SW480 (cell line): ENCODE results near the gene RNF13.
A peak's percentile ranks its signal among the peaks of the same experiment; 100 is the strongest.
"Not testable (repeated sequence)": the region's sequence is repeated elsewhere in the genome, so short reads cannot be mapped to it uniquely, and the experiment has no call there.

Experiments
- DNase-seq: peaks from one replicate; pipeline ENCODE4 v3.0.0-alpha.2; 2016; ENCODE audit warnings: low spot score

Gene RNF13

DNA sequence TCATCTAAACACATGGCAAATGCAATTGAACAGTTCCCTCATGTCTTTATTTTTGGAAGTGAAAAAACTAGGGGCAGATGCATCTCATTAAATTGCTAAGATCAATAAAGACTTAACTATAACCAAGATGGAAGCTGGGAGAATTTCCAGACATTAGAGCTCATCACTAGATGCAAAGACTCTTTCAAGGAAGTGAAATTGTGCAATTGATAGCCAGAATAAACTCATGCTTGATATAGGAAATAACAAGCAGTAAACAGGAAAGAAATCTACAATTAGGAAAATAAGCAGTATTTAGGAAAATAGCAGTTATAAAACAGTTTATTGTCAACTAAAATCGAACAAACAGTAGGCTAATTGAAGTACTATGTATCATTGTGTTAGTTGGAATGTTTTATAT is 11.8 kb upstream of the RNF13 start:
- no peak for DNase-seq

- DNase-seq = no peak
These were observed 11.4 kb upstream of the RNF13 start for GRCh38 chr3:149801639-149802038.

GRCh38 chr3:149806171-149806778 is 6.7 kb upstream of the RNF13 start:
- no peak for DNase-seq

DNA sequence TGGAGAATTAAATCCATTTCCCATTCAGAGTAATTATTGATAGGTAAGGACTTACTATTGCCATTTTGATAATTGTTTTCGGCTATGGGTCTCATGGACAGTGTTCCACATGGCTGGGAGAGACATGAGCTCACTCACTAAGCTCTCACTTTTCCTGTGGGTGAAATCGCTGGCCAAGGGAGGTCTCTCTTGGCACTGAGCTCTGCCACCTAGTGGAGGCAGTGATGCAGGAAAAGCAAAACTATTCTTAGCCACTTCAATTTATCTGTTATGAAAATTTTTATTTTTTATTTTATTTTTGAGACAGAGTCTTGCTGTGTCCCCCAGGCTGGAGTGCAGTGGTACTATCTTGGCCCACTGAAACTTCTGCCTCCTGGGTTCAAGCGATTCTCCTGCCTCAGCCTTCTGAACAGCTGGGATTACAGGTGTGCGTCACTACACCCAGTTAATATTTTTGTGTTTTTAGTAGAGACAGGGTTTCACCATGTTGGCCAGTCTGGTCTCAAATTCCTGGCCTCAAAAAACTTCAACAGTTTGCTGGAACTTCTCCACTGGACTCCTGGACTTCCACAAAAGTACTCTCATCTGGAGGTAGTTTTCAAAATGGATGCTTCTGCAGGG is 4.7 kb upstream of the RNF13 start:
- peak; percentile 73 for DNase-seq

DNA sequence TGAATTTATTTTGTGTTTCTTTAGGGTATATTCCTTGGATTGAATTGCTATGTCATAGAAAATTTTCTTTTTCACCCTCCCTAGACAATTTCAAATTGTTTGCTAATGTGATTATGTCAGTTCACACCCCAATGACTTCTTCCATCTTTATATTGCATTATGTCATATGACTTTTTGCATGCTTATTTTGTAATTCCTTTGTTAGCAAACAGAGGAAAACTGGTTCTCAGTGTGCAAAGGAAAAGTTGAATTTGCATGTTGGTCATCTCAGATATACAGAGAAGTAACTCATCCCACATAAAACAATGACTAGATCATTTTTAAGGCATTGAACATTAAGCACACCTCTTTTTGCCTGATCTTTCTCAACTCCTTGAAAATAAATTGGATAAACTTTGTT is 3.3 kb upstream of the RNF13 start:
- no peak for DNase-seq

DNA sequence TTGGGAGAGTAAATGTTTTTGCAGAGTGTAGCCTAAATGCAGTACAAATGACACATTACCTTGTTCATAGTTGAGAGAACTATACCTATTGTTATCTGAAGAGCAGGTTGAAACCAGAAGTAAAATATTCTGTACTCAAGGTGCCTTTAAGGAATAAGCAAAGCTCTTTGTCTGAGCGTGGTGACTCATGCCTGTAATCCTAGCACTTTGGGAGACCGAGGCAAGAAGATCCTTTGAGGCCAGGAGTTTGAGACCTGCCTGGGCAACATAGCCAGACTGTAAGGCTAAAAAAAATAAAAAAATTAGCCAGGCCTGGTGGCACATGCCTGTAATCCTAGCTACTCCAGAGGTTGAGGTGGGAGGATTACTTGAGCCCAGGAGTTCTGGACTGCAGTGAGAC is 2.2 kb upstream of the RNF13 start:
- DNase-seq = no peak

GRCh38 chr3:149812165-149812605 is 830 bp upstream of the RNF13 start:
- DNase-seq = no peak

GRCh38 chr3:149813367-149814281 is 609 bp downstream of the RNF13 start:
- DNase-seq = peak; percentile 61

DNA sequence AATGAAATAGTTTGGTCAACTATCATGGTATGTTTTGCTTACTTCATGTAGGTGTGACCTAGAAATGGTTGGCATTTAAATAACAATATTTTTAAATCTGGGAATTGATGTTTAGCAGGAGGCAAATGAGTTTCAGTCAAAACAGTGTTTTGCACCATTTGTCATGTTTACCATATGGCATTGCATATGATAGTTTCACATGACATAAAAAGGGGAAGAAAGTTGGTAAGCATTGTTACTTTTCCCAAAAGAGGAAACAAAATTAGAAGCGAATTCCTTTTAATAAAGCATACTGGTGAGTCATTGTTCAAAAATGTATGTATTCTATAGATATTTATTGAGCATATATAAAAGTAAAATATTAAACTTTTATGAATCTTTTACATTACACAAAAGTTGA is 2.3 kb downstream of the RNF13 start:
- DNase-seq = no peak

DNA sequence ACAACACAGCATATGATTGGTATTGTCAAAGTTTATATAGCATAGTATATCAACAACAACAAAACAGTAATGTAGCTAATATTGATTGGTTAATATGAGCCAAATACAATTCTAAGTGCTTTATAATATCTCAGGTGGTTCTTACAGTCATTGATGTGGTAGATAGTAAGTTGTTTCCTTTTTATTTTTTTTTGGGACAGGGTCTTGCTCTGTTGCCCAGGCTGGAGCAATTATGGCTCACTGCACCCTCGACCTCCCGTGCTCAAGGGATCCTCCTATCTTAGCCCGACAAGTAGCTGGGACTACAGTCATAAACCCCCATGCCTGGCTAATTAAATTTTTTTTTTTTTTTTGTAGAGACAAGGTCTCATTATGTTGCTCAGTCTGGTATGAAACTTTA is 2.7 kb downstream of the RNF13 start:
- no peak for DNase-seq

DNA sequence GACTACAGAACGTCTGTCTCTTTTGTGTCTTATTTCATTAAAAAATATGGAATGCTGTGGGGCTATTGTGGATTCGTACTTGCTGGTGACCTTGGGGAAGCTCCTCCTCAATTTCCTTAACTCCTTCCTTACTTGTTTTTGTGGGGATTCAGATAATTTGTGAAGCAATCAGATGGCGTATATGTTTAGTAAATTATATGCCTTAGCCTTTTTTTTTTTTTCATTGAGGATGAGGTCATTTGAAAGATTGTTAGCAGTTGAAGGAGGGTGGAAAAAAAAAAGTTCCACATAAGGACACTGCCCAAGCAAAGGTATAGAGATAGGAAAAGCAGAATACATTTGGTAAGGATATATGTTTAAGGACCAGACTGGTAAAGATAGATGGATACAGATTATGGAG is 3.3 kb downstream of the RNF13 start:
- DNase-seq = no peak

DNA sequence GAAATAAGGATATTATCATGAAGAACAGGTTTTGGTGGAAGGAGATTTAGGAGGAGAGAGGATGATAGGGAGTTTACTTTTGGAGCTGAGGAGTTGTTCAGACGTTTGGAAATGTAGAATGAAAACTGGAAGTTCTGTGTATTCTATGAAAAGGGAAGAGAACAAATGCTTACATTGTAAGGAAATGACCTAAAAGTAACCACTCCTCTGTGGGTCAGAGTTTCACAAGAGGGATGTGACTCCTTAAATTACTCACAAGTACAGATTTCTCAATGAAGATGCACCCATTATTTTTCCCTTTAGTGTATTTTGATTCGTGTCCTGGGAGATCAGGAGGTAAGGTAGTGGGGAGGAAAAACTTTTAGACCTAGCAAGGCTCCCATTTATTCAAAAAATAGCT is 4.0 kb downstream of the RNF13 start:
- DNase-seq = no peak

DNA sequence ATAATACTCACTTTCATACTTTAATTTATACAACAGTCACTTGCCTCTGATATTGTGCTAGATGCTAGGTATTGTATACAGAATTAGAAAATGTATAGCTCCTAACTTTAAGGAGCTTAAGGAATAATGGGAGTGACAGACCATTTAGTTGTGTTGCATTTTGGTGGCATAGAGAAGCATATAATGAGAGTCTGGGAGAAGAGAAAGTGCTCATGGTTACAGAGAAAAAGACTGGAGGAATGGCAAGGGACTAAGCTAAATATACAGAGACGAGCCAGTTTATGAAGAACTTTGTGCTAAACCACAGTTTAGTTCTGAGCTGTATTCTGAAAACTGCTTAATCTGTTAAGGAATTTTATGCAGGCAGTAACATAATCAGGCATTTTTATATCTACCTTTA is 6.4 kb downstream of the RNF13 start:
- DNase-seq = no peak

GRCh38 chr3:149820183-149820582 is 7.2 kb downstream of the RNF13 start:
- no peak for DNase-seq

DNA sequence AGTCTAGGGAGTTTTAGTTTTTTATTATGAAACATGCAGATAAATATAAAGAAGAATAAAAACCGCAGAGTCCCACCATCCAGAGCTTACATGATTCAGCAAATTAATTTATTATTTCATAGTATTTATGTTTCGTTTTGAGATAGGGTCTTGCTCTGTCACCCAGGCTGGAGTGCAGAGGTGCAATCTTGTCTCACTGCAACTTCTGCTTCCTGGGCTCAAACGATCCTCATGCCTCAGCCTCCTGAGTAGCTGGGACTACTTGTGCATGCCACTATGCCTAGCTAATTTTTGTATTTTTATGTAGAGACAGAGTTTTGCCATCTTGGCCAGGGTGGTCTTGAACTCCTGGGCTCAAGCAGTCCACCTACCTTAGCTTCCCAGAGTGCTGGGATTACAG is 13.6 kb downstream of the RNF13 start:
- DNase-seq = no peak

DNA sequence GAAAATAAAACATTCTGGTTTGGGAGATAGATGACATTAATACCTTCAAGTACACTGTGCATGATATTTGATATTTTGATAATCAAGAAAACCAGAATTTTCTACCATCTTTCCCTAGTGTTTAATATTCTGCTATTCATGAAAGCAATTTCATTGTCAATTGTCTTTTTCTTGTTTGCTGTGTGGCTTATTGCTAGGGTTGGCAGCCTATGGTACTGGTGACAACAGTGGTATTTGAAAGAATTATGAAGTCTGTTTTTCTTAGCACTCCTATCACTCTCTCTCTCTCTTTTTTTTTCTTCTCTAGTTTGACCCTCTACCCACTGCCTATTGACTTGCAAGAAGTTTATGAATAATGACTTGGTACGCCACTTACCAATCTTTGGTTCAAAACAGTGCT is 15.4 kb downstream of the RNF13 start:
- no peak for DNase-seq

GRCh38 chr3:149829631-149830030 is 16.6 kb downstream of the RNF13 start:
- not testable (repeated sequence) for DNase-seq

DNA sequence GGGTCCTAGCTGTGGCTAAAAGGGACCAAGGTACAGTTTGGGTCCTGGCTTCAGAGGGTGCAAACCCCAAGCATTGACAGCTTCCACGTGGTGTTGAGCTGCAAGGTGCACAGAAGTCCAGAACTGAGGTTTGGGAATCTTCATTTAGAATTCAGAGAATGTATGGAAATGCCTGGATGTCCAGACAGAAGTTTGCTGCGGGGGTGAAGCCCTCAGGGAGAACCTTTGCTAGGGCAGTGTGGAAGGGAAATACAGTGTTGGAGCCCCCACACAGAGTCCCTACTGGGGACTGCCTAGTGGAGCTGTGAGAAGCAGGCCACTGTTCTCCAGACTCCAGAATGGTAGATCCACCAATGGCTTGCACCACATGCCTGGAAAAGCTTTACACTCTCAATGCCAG is 17.9 kb downstream of the RNF13 start:
- DNase-seq = no peak

- no peak for DNase-seq
These were observed 18.3 kb downstream of the RNF13 start for GRCh38 chr3:149831321-149831720.

GRCh38 chr3:149832086-149832485 is 19.1 kb downstream of the RNF13 start:
- no peak for DNase-seq

GRCh38 chr3:149833241-149833640 is 20.2 kb downstream of the RNF13 start:
- DNase-seq = no peak

DNA sequence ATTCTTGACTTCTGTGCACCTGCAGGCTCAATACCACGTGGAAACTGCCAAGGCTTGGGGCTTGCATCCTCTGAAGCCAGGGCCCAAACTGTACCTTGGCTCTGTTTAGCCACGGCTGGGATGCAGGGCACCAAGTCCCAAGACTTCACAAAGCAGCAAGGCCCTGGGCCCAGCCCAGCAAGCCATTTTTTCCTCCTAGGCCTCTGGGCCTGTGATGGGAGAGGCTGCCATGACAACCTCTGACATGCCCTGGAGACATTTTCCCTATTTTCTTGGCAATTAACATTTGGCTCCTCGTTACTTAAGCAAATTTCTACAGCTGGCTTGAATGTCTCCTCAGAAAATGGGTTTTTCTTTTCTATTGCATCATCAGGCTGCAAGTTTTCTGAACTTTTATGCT is 25.5 kb downstream of the RNF13 start:
- DNase-seq = not testable (repeated sequence)

DNA sequence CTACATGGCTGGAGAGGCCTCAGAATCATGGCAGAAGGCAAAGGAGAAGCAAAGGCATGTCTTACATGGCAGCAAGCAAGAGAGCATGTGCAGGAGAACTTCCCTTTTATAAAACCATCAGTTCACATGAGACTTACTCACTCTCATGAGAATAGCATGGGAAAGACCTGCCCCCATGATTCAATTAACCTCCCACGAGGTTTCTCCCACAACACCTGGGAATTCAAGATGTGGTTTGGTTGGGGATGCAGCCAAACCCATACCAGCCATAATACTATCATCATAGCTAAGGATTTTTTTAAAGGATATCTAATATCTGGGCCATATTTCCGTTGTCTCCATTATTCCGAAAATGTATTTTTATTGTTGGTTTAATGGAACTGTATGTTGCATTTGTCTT is 26.5 kb downstream of the RNF13 start:
- not testable (repeated sequence) for DNase-seq
